H9 (cell line): ENCODE measurements around the gene OLIG1. TPM values are rescaled to one million over a fixed set of nuclear protein-coding genes. Genes with fewer than 3 reads are reported as not detected.

Experiments used
- DNase-seq: peaks from one replicate; pipeline ENCODE4 v3.0.0-alpha.2; 2017
- H2AFZ ChIP-seq: one replicate; pipeline ENCODE4 v1.6.1; 2013; ENCODE audit warnings: mild to moderate bottlenecking, low read length, control low read depth, moderate library complexity
- H2AK5ac ChIP-seq: 2 replicates; pipeline ENCODE4 v1.6.1; 2013; ENCODE audit warnings: low read length, control low read depth, mixed read lengths; ENCODE audit not compliant: insufficient read length
- H2BK120ac ChIP-seq: one replicate; pipeline ENCODE4 v1.6.1; 2013; ENCODE audit warnings: low read depth, mild to moderate bottlenecking, low read length, control low read depth, inconsistent platforms; ENCODE audit not compliant: poor library complexity, severe bottlenecking
- H2BK12ac ChIP-seq: 2 replicates; pipeline ENCODE4 v1.6.1; 2013; ENCODE audit warnings: low read length, control low read depth, mixed read lengths, low read depth; ENCODE audit not compliant: insufficient read length
- H2BK15ac ChIP-seq: 2 replicates; pipeline ENCODE4 v1.6.1; 2013; ENCODE audit warnings: low read depth, low read length, control low read depth
- H2BK20ac ChIP-seq: one replicate; pipeline ENCODE4 v1.6.1; 2013; ENCODE audit warnings: low read depth, mild to moderate bottlenecking, low read length, control low read depth, inconsistent platforms; ENCODE audit not compliant: poor library complexity, severe bottlenecking
- H2BK5ac ChIP-seq: 2 replicates; pipeline ENCODE4 v1.6.1; 2013; ENCODE audit warnings: low read length, control low read depth, mixed read lengths; ENCODE audit not compliant: insufficient read length
- H3K14ac ChIP-seq: 2 replicates; pipeline ENCODE4 v1.6.1; 2013; ENCODE audit warnings: low read length, control low read depth; ENCODE audit not compliant: insufficient read depth
- H3K18ac ChIP-seq: 2 replicates; pipeline ENCODE4 v1.6.1; 2013; ENCODE audit warnings: low read depth, mild to moderate bottlenecking, mixed read lengths, low read length, control low read depth; ENCODE audit not compliant: insufficient read length
- H3K23ac ChIP-seq: 2 replicates; pipeline ENCODE4 v1.6.1; 2013; ENCODE audit warnings: low read length, control low read depth, mixed read lengths, low read depth; ENCODE audit not compliant: insufficient read length
- H3K23me2 ChIP-seq: 2 replicates; pipeline ENCODE4 v1.6.1; 2013; ENCODE audit warnings: low read depth, mild to moderate bottlenecking, mixed read lengths, low read length, control low read depth; ENCODE audit not compliant: insufficient read length, poor library complexity, severe bottlenecking
- H3K27ac ChIP-seq: 2 replicates; pipeline ENCODE4 v1.5.1; 2013; ENCODE audit warnings: low read length, control low read depth, mixed read lengths, low read depth; ENCODE audit not compliant: insufficient read length
- H3K27me3 ChIP-seq: 2 replicates; pipeline ENCODE4 v1.6.1; 2013; ENCODE audit warnings: low read length, control low read depth, inconsistent platforms; ENCODE audit not compliant: insufficient read depth
- H3K4ac ChIP-seq: 2 replicates; pipeline ENCODE4 v1.6.1; 2013; ENCODE audit warnings: low read depth, mild to moderate bottlenecking, control low read depth, inconsistent platforms, low read length, moderate library complexity
- H3K4me1 ChIP-seq: 2 replicates; pipeline ENCODE4 v1.6.1; 2013; ENCODE audit warnings: low read length, control low read depth, inconsistent platforms; ENCODE audit not compliant: insufficient read depth
- H3K4me2 ChIP-seq: 2 replicates; pipeline ENCODE4 v1.6.1; 2013; ENCODE audit warnings: low read length, control low read depth, mixed read lengths; ENCODE audit not compliant: insufficient read length, insufficient read depth
- H3K56ac ChIP-seq: 2 replicates; pipeline ENCODE4 v1.6.1; 2013; ENCODE audit warnings: low read depth, mild to moderate bottlenecking, mixed read lengths, low read length, control low read depth; ENCODE audit not compliant: insufficient read length
- H3K79me1 ChIP-seq: 2 replicates; pipeline ENCODE4 v1.6.1; 2013; ENCODE audit warnings: low read depth, mild to moderate bottlenecking, moderate library complexity, low read length, control low read depth, inconsistent platforms; ENCODE audit not compliant: insufficient read depth, poor library complexity, severe bottlenecking
- H3K79me2 ChIP-seq: 2 replicates; pipeline ENCODE4 v1.6.1; 2013; ENCODE audit warnings: low read length, control low read depth, inconsistent platforms; ENCODE audit not compliant: insufficient read depth
- H3K9ac ChIP-seq: 2 replicates; pipeline ENCODE4 v1.6.1; 2013; ENCODE audit warnings: low read length, control low read depth, mixed read lengths; ENCODE audit not compliant: insufficient read length; ENCODE audit errors: extremely low read depth
- H3K9me3 ChIP-seq: one replicate; pipeline ENCODE4 v1.6.1; 2013; ENCODE audit warnings: low read depth, low read length, inconsistent platforms; ENCODE audit not compliant: control insufficient read depth
- H3T11ph ChIP-seq: one replicate; pipeline ENCODE4 v1.6.1; 2013; ENCODE audit warnings: mild to moderate bottlenecking, low read length, control low read depth, inconsistent platforms
- H4K20me1 ChIP-seq: one replicate; pipeline ENCODE4 v1.6.1; 2013; ENCODE audit not compliant: control insufficient read depth, insufficient read length, insufficient read depth
- H4K5ac ChIP-seq: 2 replicates; pipeline ENCODE4 v1.6.1; 2013; ENCODE audit warnings: low read depth, mild to moderate bottlenecking, mixed read lengths, low read length, control low read depth; ENCODE audit not compliant: insufficient read length
- H4K8ac ChIP-seq: replicated peaks from 2 replicates; pipeline ENCODE4 v1.6.1; 2013; ENCODE audit warnings: low read length, control low read depth, mixed read lengths, low read depth; ENCODE audit not compliant: insufficient read length
- H4K91ac ChIP-seq: 2 replicates; pipeline ENCODE4 v1.6.1; 2013; ENCODE audit warnings: low read depth, mild to moderate bottlenecking, moderate library complexity, mixed read lengths, low read length, control low read depth; ENCODE audit not compliant: insufficient read length
- H3K27ac Mint-ChIP-seq, 3 experiments: 2 replicates in 2 of 3; 3 replicates in 1 of 3; pipeline ENCODE4 v1.8.0; 2020 to 2021; ENCODE audit warnings: mixed read lengths in 3 of 3, mild to moderate bottlenecking in 1 of 3, moderate library complexity in 1 of 3
- H3K27me3 Mint-ChIP-seq: 2 replicates; pipeline ENCODE4 v1.8.0; 2021; ENCODE audit warnings: low read depth, mild to moderate bottlenecking, moderate library complexity, mixed read lengths
- H3K36me3 Mint-ChIP-seq, 3 experiments: 2 replicates in 2 of 3; 3 replicates in 1 of 3; pipeline ENCODE4 v1.8.0; 2020 to 2021; ENCODE audit warnings: low read depth in 3 of 3, mixed read lengths in 3 of 3; ENCODE audit not compliant: insufficient read depth in 1 of 3
- H3K4me1 Mint-ChIP-seq, 2 experiments: 2 replicates each; pipeline ENCODE4 v1.8.0; 2020; ENCODE audit warnings: mixed read lengths in 2 of 2
- H3K4me3 Mint-ChIP-seq, 2 experiments: 2 replicates in 1 of 2; 3 replicates in 1 of 2; pipeline ENCODE4 v1.8.0; 2020 to 2021; ENCODE audit warnings: mild to moderate bottlenecking in 2 of 2, mixed read lengths in 2 of 2, moderate library complexity in 1 of 2
- H3K9me3 Mint-ChIP-seq, 2 experiments: 2 replicates in 1 of 2; 3 replicates in 1 of 2; pipeline ENCODE4 v1.8.0; 2020; ENCODE audit warnings: mild to moderate bottlenecking in 2 of 2, mixed read lengths in 2 of 2, moderate library complexity in 1 of 2
- WGBS: extraction: QIAGEN DNeasy Blood & Tissue Kit; methylation state at CpG from one replicate; pipeline ENCODE4 v1.1.7; 2013; ENCODE audit warnings: missing lambda C conversion rate, low lambda C conversion rate, mixed read lengths; ENCODE audit not compliant: insufficient read length; ENCODE audit errors: extremely low coverage; 5-methylcytosine and 5-hydroxymethylcytosine counted together
- total RNA-seq: library from RNA; stranded (reverse); gene quantifications from 2 replicates; pipeline ENCODE4 v1.2.1, GENCODE V29; 2021
- TF ChIP-seq, protein P1 (sequence below): fragments of 200-600 bp; sonication (generic); conservative IDR thresholded peaks from 3 replicates; pipeline ENCODE4 v1.8.0; 2021; ENCODE audit warnings: antibody characterized with exemption, mild to moderate bottlenecking

The OLIG1 gene
- total RNA-seq, 1 experiment from 2014 or later = 0.31 TPM

DNA sequence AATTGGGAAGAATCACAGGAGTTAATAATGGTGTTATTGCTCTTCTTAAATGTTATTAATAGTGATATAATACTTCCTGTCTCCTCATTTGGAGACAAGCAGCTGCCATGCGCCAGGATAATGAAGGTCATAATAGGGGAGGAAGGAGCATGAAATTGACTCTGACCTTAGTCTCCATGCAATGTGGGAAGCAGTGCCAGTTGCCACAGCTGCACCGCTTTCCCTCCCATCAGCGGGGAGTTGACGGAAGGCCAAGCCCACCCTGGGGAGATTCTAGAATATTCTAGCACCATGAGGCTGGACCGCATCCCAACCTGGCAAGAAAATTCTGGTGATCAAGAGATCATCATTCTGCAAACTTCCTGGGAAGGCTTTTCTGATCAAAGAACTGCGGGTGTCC, 11.0 kb upstream of the OLIG1 start:
- H3K36me3 Mint-ChIP-seq = no peaks in the 10 kb centered on the region; a peak in 1 of 7 replicates
- H4K8ac ChIP-seq = no peak overlapping the region
- no peak overlapping the region for H4K91ac ChIP-seq
- no peak overlapping the region for H3K4me3 Mint-ChIP-seq
- TF ChIP-seq, protein P1, sequence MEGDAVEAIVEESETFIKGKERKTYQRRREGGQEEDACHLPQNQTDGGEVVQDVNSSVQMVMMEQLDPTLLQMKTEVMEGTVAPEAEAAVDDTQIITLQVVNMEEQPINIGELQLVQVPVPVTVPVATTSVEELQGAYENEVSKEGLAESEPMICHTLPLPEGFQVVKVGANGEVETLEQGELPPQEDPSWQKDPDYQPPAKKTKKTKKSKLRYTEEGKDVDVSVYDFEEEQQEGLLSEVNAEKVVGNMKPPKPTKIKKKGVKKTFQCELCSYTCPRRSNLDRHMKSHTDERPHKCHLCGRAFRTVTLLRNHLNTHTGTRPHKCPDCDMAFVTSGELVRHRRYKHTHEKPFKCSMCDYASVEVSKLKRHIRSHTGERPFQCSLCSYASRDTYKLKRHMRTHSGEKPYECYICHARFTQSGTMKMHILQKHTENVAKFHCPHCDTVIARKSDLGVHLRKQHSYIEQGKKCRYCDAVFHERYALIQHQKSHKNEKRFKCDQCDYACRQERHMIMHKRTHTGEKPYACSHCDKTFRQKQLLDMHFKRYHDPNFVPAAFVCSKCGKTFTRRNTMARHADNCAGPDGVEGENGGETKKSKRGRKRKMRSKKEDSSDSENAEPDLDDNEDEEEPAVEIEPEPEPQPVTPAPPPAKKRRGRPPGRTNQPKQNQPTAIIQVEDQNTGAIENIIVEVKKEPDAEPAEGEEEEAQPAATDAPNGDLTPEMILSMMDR = no peak
- H4K5ac ChIP-seq = no peak overlapping the region
- no peak for DNase-seq
- no peak overlapping the region for H3K4ac ChIP-seq
- no peak overlapping the region for H2BK15ac ChIP-seq
- H3K27ac Mint-ChIP-seq = no peak overlapping the region
- no peak overlapping the region for H3K23ac ChIP-seq
- no peak overlapping the region for H3T11ph ChIP-seq
- no peak overlapping the region for H3K4me2 ChIP-seq
- H2AFZ ChIP-seq = no peak overlapping the region
- H2BK120ac ChIP-seq = no peak overlapping the region
- no peaks in the 10 kb centered on the region; a peak in 1 of 4 replicates for H3K4me1 Mint-ChIP-seq
- H3K27me3 Mint-ChIP-seq = peaks cover 69% of the 10 kb centered on the region
- H3K23me2 ChIP-seq = no peaks in the 10 kb centered on the region
- WGBS = no CpG with 5 or more reads among the region's 6 CpGs
- no peak overlapping the region for H3K18ac ChIP-seq
- H3K27me3 ChIP-seq = peaks cover 3% of the 10 kb centered on the region
- no peaks in the 10 kb centered on the region for H3K9me3 ChIP-seq
- H3K56ac ChIP-seq = no peak overlapping the region
- H3K4me1 ChIP-seq = no peaks in the 10 kb centered on the region; the same call in 1 of the 2 replicates
- no peak overlapping the region for H3K14ac ChIP-seq
- H3K79me2 ChIP-seq = no peaks in the 10 kb centered on the region
- H2BK5ac ChIP-seq = no peak overlapping the region
- no peak overlapping the region for H3K9ac ChIP-seq
- H2BK12ac ChIP-seq = no peak overlapping the region
- no peaks in the 10 kb centered on the region for H4K20me1 ChIP-seq
- no peaks in the 10 kb centered on the region for H3K79me1 ChIP-seq
- no peak overlapping the region for H3K27ac ChIP-seq
- H2BK20ac ChIP-seq = no peak overlapping the region
- no peaks in the 10 kb centered on the region for H3K9me3 Mint-ChIP-seq
- no peak overlapping the region for H2AK5ac ChIP-seq
